OCI-LY7 (cell line): ENCODE data around the gene GCAT. TPM values are rescaled to one million over a fixed set of nuclear protein-coding genes. Genes with fewer than 3 reads are reported as not detected.
"Not testable (repeated sequence)": the region's sequence is repeated elsewhere in the genome, so short reads cannot be mapped to it uniquely, and the experiment has no call there.

ENCODE experiments used
- BruUV-seq: library from RNA; stranded (reverse); fragments of 400-500 nt; replicated peaks from 2 replicates; lab custom pipeline; 2021; lab: Mats Ljungman, UMichigan
- CTCF ChIA-PET: fragments of 300-600 bp; sonication (Branson Sonifier 250); formaldehyde crosslinking; loops from one replicate; lab custom pipeline; 2022; ENCODE audit warnings: antibody characterized with exemption; ENCODE audit not compliant: unreplicated experiment; lab: Charles Lee
- POLR2A ChIA-PET: fragments of 300-600 bp; sonication (Branson Sonifier 250); formaldehyde crosslinking; loops from one replicate; lab custom pipeline; 2022; ENCODE audit warnings: antibody characterized with exemption; lab: Charles Lee
- DNase-seq: peaks from one replicate; pipeline ENCODE4 v3.0.0-alpha.2; 2015; ENCODE audit warnings: low spot score
- H2AFZ ChIP-seq: fragments of 200-600 bp; sonication (generic), shearing (Covaris generic); 2 replicates; pipeline ENCODE4 v1.6.1; 2014; ENCODE audit warnings: mild to moderate bottlenecking, antibody characterized with exemption, low read length, moderate library complexity
- H3K27ac ChIP-seq: fragments of 200-600 bp; sonication (generic); 2 replicates; pipeline ENCODE4 v1.5.1; 2014; ENCODE audit warnings: mixed run types, low read depth, mild to moderate bottlenecking, moderate library complexity, low read length, inconsistent platforms; ENCODE audit not compliant: poor library complexity, severe bottlenecking
- H3K36me3 ChIP-seq: fragments of 200-600 bp; sonication (generic); 2 replicates; pipeline ENCODE4 v1.6.1; 2014; ENCODE audit warnings: mild to moderate bottlenecking, antibody characterized with exemption, low read length, moderate library complexity, mixed read lengths; ENCODE audit not compliant: insufficient read depth
- H3K4me1 ChIP-seq: fragments of 200-600 bp; sonication (generic); 2 replicates; pipeline ENCODE4 v1.5.1; 2014; ENCODE audit warnings: mild to moderate bottlenecking, low read length; ENCODE audit not compliant: insufficient read depth, poor library complexity, severe bottlenecking
- H3K4me2 ChIP-seq: fragments of 200-600 bp; sonication (generic); 2 replicates; pipeline ENCODE4 v1.6.1; 2014; ENCODE audit warnings: mild to moderate bottlenecking, low read length
- H3K4me3 ChIP-seq: fragments of 200-600 bp; sonication (generic); 2 replicates; pipeline ENCODE4 v1.5.1; 2014; ENCODE audit warnings: mild to moderate bottlenecking, low read depth, low read length; ENCODE audit not compliant: poor library complexity, severe bottlenecking
- H3K79me2 ChIP-seq: fragments of 200-600 bp; sonication (generic); 2 replicates; pipeline ENCODE4 v1.6.1; 2016; ENCODE audit warnings: low read depth, mild to moderate bottlenecking, low read length, moderate library complexity, mixed read lengths; ENCODE audit not compliant: insufficient read depth
- H3K9me2 ChIP-seq: fragments of 200-600 bp; sonication (generic); 2 replicates; pipeline ENCODE4 v1.6.1; 2016; ENCODE audit warnings: mild to moderate bottlenecking, low read length, mixed read lengths; ENCODE audit not compliant: insufficient read depth
- H3K9me3 ChIP-seq: fragments of 200-600 bp; sonication (generic); 2 replicates; pipeline ENCODE4 v1.6.1; 2014; ENCODE audit warnings: mild to moderate bottlenecking, mixed run types, low read length, mixed read lengths
- H4K20me1 ChIP-seq: fragments of 200-600 bp; sonication (generic); 2 replicates; pipeline ENCODE4 v1.6.1; 2014; ENCODE audit warnings: mild to moderate bottlenecking, antibody characterized with exemption, low read length, moderate library complexity, mixed read lengths; ENCODE audit not compliant: insufficient read depth
- CTCF ChIP-seq: fragments of 200-600 bp; sonication (generic); conservative IDR thresholded peaks from 2 replicates; pipeline ENCODE4 v1.5.1; 2014; ENCODE audit warnings: mild to moderate bottlenecking, antibody characterized with exemption, low read length, moderate library complexity, mixed read lengths
- EZH2phosphoT487 ChIP-seq: fragments of 200-600 bp; sonication (generic); IDR thresholded peaks from 2 replicates; pipeline ENCODE4 v1.6.1; 2018; ENCODE audit warnings: low read depth, borderline replicate concordance, mild to moderate bottlenecking, mixed run types, antibody characterized with exemption, low read length, moderate library complexity, mixed read lengths
- intact Hi-C: fragments of 100-400 bp; cut with micrococcal nuclease; formaldehyde crosslinking; loops from one replicate; pipeline ENCODE4 v1.10.0; 2022; ENCODE audit not compliant: unreplicated experiment
- total RNA-seq, 2 experiments: library from RNA; depleted of rRNA in 1 of 2; stranded (reverse); fragments of >200 nt in 1 of 2; shearing (Covaris generic) in 1 of 2; gene quantifications; 2 replicates each; pipeline ENCODE4 v1.2.3, GENCODE V29; 2014 to 2022

The GCAT gene
- total RNA-seq, 2 experiments from 2014 or later, result 14.6 to 17.3 TPM

- intact Hi-C loops, result no loop called here
- POLR2A ChIA-PET, result interaction anchor here (0.6 kb wide), 1 partner anchor 388 kb away, joined by 3 read pairs; no protein-coding TSS in a partner anchor
- no peak overlapping the region for H3K4me3 ChIP-seq
- H4K20me1 ChIP-seq, result no peaks in the 10 kb centered on the region
- no peak overlapping the region for H3K4me2 ChIP-seq
- DNase-seq, result no peak
- no peaks in the 10 kb centered on the region for H3K79me2 ChIP-seq
- no peaks in the 10 kb centered on the region for H3K36me3 ChIP-seq
- no peak overlapping the region for H3K27ac ChIP-seq
- no peaks in the 10 kb centered on the region for H3K9me2 ChIP-seq
- BruUV-seq, result no TSS peak
- TF ChIP-seq CTCF, result no peak
- no peak for TF ChIP-seq EZH2phosphoT487
- H3K9me3 ChIP-seq, result no peaks in the 10 kb centered on the region
- CTCF ChIA-PET, result no interaction called here
- no peak overlapping the region for H2AFZ ChIP-seq
- peaks cover 9% of the 10 kb centered on the region for H3K4me1 ChIP-seq
Observed at GRCh38 chr22:37794376-37794775, 13.4 kb upstream of the GCAT start.

- intact Hi-C loops, result no loop called here
- Histone ChIP-seq H3K9me2 (no peaks in the 10 kb centered on the region), H3K27ac (no peak overlapping the region), H3K36me3 (no peaks in the 10 kb centered on the region), H3K4me3 (no peak overlapping the region), H2AFZ (no peak overlapping the region), H3K4me2 (no peak overlapping the region), H3K4me1 (peaks cover 9% of the 10 kb centered on the region), H3K79me2 (no peaks in the 10 kb centered on the region), H4K20me1 (no peaks in the 10 kb centered on the region), H3K9me3 (no peaks in the 10 kb centered on the region)
- DNase-seq, result no peak
- TF ChIP-seq EZH2phosphoT487 (no peak), CTCF (no peak)
- ChIA-PET POLR2A (no interaction called here), CTCF (no interaction called here)
- BruUV-seq, result no TSS peak
Observed at GRCh38 chr22:37796079-37796478, 11.7 kb upstream of the GCAT start.

GRCh38 chr22:37797259-37797658 is 10.5 kb upstream of the GCAT start:
- BruUV-seq, CTCF ChIA-PET, H3K4me1 ChIP-seq: not testable (repeated sequence)

More at GRCh38 chr22:37797259-37797658, 10.5 kb upstream of the GCAT start:
- DNase-seq, H3K27ac ChIP-seq, POLR2A ChIA-PET, H4K20me1 ChIP-seq, H2AFZ ChIP-seq, H3K4me2 ChIP-seq, H3K4me3 ChIP-seq, H3K9me2 ChIP-seq, H3K36me3 ChIP-seq, intact Hi-C loops, H3K9me3 ChIP-seq, H3K79me2 ChIP-seq: not testable (repeated sequence)
